HepG2 (cell line): ENCODE results near the gene NT5C. TPM values are rescaled to one million over a fixed set of nuclear protein-coding genes. Genes with fewer than 3 reads are reported as not detected.

Source experiments
- ELF1 ChIP-seq: sonication (generic); formaldehyde crosslinking; IDR thresholded peaks from 2 replicates; pipeline ENCODE4 v1.4.0; 2020; ENCODE audit warnings: missing genetic modification reagents
- IRX3 ChIP-seq: sonication (generic); formaldehyde crosslinking; IDR thresholded peaks from 2 replicates; pipeline ENCODE4 v1.8.1; 2023; ENCODE audit warnings: mild to moderate bottlenecking, low read depth, missing genetic modification reagents, borderline replicate concordance
- KLF11 ChIP-seq: IDR thresholded peaks from 2 replicates; pipeline ENCODE4 v1.6.1; 2016; ENCODE audit warnings: missing compliant biosample characterization
- KLF15 ChIP-seq: sonication (generic); formaldehyde crosslinking; IDR thresholded peaks from 2 replicates; pipeline ENCODE4 v1.8.1; 2023; ENCODE audit warnings: borderline replicate concordance, mild to moderate bottlenecking, inconsistent platforms, missing genetic modification reagents, mixed read lengths
- NCOR1 ChIP-seq: fragments of 200-600 bp; sonication (generic); IDR thresholded peaks from 2 replicates; pipeline ENCODE4 v1.7.0; 2017; ENCODE audit warnings: antibody characterized with exemption, low read length, borderline replicate concordance
- POLR2G ChIP-seq: fragments of 200-400 bp; formaldehyde crosslinking; IDR thresholded peaks from 2 replicates; pipeline ENCODE4 v1.6.1; 2018; ENCODE audit warnings: mild to moderate bottlenecking, low read depth, low read length, moderate library complexity
- PRPF4 ChIP-seq: fragments of 200-400 bp; formaldehyde crosslinking; IDR thresholded peaks from 2 replicates; pipeline ENCODE4 v1.6.1; 2016; ENCODE audit warnings: low read length, low read depth; ENCODE audit not compliant: poor library complexity, severe bottlenecking
- SKI ChIP-seq: fragments of 450-650 bp; IDR thresholded peaks from one replicate; pipeline ENCODE4 v1.6.1; 2018; ENCODE audit warnings: mild to moderate bottlenecking; ENCODE audit not compliant: partially characterized antibody
- SNRNP70 ChIP-seq: fragments of 200-400 bp; formaldehyde crosslinking; IDR thresholded peaks from 2 replicates; pipeline ENCODE4 v1.6.1; 2017; ENCODE audit warnings: mild to moderate bottlenecking, low read depth, low read length, moderate library complexity
- SRY ChIP-seq: sonication (generic); formaldehyde crosslinking; IDR thresholded peaks from 2 replicates; pipeline ENCODE4 v1.8.0; 2022; ENCODE audit warnings: mild to moderate bottlenecking, missing genetic modification reagents
- TCF7L2 ChIP-seq: IDR thresholded peaks from 2 replicates; pipeline ENCODE4 v1.6.1; 2011; ENCODE audit warnings: mild to moderate bottlenecking, low read depth, low read length, moderate library complexity
- U2AF1 ChIP-seq: fragments of 200-400 bp; formaldehyde crosslinking; optimal IDR thresholded peaks from 2 replicates; pipeline ENCODE3; 2017; ENCODE audit warnings: mild to moderate bottlenecking, low read depth, low read length
- ZNF331 ChIP-seq: sonication (generic); formaldehyde crosslinking; IDR thresholded peaks from 2 replicates; pipeline ENCODE4 v1.4.0; 2020; ENCODE audit warnings: missing genetic modification reagents
- ZNF557 ChIP-seq: sonication (generic); formaldehyde crosslinking; IDR thresholded peaks from 2 replicates; pipeline ENCODE4 v1.4.0; 2020; ENCODE audit warnings: missing genetic modification reagents
- ZNF75D ChIP-seq: sonication (generic); formaldehyde crosslinking; IDR thresholded peaks from 2 replicates; pipeline ENCODE4 v1.8.1; 2023; ENCODE audit warnings: missing genetic modification reagents, mild to moderate bottlenecking, borderline replicate concordance
- ZNF776 ChIP-seq: sonication (generic); formaldehyde crosslinking; IDR thresholded peaks from 2 replicates; pipeline ENCODE4 v1.4.0; 2020; ENCODE audit warnings: mild to moderate bottlenecking, missing genetic modification reagents
- polyA plus RNA-seq, 8 experiments: library from polyadenylated mRNA; depleted of rRNA in 3 of 8; stranded (reverse) in 7 of 8; unstranded in 1 of 8; fragments of >200 nt; fragmentation: Illumina TruSeq in 4 of 8; extraction: Trizol in 4 of 8; gene quantifications; 2 replicates each; pipeline versions ENCODE4 v1.2.1 to v1.2.3, GENCODE V29; 2011 to 2016; ENCODE audit warnings: low read depth in 4 of 8, missing spikeins in 1 of 8, mixed read lengths in 1 of 8; ENCODE audit not compliant: insufficient read depth in 1 of 8
- total RNA-seq, 5 experiments: library from RNA; depleted of rRNA; stranded (reverse); fragments of >200 nt; fragmentation: Illumina TruSeq; extraction: Trizol; gene quantifications; 2 replicates each; pipeline ENCODE4 v1.2.3, GENCODE V29; 2016; ENCODE audit warnings: low read depth in 1 of 5
- TF ChIP-seq, protein P1 (sequence below): sonication (generic); formaldehyde crosslinking; IDR thresholded peaks from 2 replicates; pipeline ENCODE4 v1.4.0; 2020; ENCODE audit warnings: missing genetic modification reagents
- TF ChIP-seq, protein P2 (sequence below): conservative IDR thresholded peaks from 2 replicates; pipeline ENCODE4 v1.6.1; 2018; ENCODE audit warnings: missing genetic modification reagents
- TF ChIP-seq, protein P3 (sequence below): IDR thresholded peaks from 2 replicates; pipeline ENCODE4 v1.6.1; 2018; ENCODE audit warnings: missing genetic modification reagents
- TF ChIP-seq, protein P4 (sequence below): fragments of 450-650 bp; IDR thresholded peaks from 2 replicates; pipeline ENCODE4 v1.6.1; 2017
- TF ChIP-seq, protein P5 (sequence below): sonication (generic); formaldehyde crosslinking; IDR thresholded peaks from 2 replicates; pipeline ENCODE4 v1.4.0; 2020; ENCODE audit warnings: missing genetic modification reagents
- TF ChIP-seq, protein P6 (sequence below): sonication (generic); formaldehyde crosslinking; IDR thresholded peaks from 2 replicates; pipeline ENCODE4 v1.4.0; 2020; ENCODE audit warnings: missing genetic modification reagents, borderline replicate concordance

The NT5C gene
- total and polyA plus RNA-seq, 2 of the 13 experiments (the other 11 are each of a cell fraction or from before 2014, with no cell fraction given) = 42.8 to 48.6 TPM

DNA sequence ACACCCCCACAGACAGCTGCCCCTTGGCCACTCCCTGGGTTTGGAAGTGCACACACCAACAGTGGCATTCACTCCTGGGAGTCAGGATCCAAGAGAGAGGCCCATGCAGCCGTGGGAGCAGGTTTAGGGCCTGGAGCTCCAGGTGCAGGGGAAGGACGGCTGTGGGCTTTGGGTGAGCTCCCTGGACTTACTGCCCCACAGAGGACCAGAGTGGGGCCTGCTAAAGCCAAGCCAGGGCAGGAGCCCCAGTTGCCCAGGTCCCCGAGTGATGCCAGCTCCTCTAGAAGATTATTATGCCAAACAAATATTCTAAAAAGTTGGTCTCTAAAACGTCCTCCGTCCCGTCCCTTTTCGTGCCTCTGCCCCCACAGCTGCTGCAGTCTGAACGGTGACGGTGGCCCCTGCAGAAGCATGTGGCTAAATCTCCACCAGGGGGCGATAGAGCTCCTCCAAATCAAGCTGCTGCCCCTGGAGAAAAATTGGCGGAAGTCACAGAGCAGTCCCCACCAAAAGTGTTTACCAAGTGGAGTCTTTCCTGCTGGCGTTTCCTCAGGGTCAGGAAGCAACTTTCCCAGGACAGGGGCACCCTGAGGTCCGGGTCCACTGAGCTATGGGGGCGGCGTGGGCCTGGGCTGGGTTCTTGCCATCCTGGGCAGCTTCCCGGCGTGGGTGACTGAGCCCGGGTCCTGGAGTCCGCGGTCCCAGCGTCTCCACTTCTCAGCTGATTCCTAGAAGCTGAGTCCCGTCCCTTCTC lies 17.6 kb downstream of the NT5C start (continued):
- peak; percentile 81 for TF ChIP-seq ELF1 (CRISPR knock-in tag)
- no peak for TF ChIP-seq KLF15 (CRISPR knock-in tag)
- TF ChIP-seq NCOR1 = no peak
- TF ChIP-seq ZNF331 (CRISPR knock-in tag) = 0 out of 2 replicates have a peak, but pooled peaks have one; percentile 26
- TF ChIP-seq, protein P1, sequence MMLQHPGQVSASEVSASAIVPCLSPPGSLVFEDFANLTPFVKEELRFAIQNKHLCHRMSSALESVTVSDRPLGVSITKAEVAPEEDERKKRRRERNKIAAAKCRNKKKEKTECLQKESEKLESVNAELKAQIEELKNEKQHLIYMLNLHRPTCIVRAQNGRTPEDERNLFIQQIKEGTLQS (CRISPR knock-in tag) = no peak
- TF ChIP-seq, protein P2, sequence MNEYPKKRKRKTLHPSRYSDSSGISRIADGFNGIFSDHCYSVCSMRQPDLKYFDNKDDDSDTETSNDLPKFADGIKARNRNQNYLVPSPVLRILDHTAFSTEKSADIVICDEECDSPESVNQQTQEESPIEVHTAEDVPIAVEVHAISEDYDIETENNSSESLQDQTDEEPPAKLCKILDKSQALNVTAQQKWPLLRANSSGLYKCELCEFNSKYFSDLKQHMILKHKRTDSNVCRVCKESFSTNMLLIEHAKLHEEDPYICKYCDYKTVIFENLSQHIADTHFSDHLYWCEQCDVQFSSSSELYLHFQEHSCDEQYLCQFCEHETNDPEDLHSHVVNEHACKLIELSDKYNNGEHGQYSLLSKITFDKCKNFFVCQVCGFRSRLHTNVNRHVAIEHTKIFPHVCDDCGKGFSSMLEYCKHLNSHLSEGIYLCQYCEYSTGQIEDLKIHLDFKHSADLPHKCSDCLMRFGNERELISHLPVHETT (CRISPR knock-in tag) = peak; percentile 63; the same call in 1 of the 2 replicates
- TF ChIP-seq SKI = peak; percentile 12
- TF ChIP-seq, protein P3, sequence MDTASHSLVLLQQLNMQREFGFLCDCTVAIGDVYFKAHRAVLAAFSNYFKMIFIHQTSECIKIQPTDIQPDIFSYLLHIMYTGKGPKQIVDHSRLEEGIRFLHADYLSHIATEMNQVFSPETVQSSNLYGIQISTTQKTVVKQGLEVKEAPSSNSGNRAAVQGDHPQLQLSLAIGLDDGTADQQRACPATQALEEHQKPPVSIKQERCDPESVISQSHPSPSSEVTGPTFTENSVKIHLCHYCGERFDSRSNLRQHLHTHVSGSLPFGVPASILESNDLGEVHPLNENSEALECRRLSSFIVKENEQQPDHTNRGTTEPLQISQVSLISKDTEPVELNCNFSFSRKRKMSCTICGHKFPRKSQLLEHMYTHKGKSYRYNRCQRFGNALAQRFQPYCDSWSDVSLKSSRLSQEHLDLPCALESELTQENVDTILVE (CRISPR knock-in tag) = peak; percentile 44; the same call in 1 of the 2 replicates
- TF ChIP-seq U2AF1 = no peak
- TF ChIP-seq, protein P4, sequence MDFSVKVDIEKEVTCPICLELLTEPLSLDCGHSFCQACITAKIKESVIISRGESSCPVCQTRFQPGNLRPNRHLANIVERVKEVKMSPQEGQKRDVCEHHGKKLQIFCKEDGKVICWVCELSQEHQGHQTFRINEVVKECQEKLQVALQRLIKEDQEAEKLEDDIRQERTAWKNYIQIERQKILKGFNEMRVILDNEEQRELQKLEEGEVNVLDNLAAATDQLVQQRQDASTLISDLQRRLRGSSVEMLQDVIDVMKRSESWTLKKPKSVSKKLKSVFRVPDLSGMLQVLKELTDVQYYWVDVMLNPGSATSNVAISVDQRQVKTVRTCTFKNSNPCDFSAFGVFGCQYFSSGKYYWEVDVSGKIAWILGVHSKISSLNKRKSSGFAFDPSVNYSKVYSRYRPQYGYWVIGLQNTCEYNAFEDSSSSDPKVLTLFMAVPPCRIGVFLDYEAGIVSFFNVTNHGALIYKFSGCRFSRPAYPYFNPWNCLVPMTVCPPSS = no peak
- TF ChIP-seq ZNF776 (CRISPR knock-in tag) = no peak
- TF ChIP-seq SNRNP70 = no peak
- TF ChIP-seq ZNF75D (CRISPR knock-in tag) = no peak
- TF ChIP-seq ZNF557 (CRISPR knock-in tag) = no peak
- no peak for TF ChIP-seq IRX3 (CRISPR knock-in tag)
- no peak for TF ChIP-seq POLR2G
- 0 out of 2 replicates have a peak, but pooled peaks have one; percentile 58 for TF ChIP-seq KLF11 (CRISPR knock-in tag)
- TF ChIP-seq, protein P5, sequence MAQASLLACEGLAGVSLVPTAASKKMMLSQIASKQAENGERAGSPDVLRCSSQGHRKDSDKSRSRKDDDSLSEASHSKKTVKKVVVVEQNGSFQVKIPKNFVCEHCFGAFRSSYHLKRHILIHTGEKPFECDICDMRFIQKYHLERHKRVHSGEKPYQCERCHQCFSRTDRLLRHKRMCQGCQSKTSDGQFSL (CRISPR knock-in tag) = no peak
- TF ChIP-seq, protein P6, sequence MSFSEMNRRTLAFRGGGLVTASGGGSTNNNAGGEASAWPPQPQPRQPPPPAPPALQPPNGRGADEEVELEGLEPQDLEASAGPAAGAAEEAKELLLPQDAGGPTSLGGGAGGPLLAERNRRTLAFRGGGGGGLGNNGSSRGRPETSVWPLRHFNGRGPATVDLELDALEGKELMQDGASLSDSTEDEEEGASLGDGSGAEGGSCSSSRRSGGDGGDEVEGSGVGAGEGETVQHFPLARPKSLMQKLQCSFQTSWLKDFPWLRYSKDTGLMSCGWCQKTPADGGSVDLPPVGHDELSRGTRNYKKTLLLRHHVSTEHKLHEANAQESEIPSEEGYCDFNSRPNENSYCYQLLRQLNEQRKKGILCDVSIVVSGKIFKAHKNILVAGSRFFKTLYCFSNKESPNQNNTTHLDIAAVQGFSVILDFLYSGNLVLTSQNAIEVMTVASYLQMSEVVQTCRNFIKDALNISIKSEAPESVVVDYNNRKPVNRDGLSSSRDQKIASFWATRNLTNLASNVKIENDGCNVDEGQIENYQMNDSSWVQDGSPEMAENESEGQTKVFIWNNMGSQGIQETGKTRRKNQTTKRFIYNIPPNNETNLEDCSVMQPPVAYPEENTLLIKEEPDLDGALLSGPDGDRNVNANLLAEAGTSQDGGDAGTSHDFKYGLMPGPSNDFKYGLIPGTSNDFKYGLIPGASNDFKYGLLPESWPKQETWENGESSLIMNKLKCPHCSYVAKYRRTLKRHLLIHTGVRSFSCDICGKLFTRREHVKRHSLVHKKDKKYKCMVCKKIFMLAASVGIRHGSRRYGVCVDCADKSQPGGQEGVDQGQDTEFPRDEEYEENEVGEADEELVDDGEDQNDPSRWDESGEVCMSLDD (CRISPR knock-in tag) = no peak
- TF ChIP-seq SRY = peak; percentile 76; the same call in 1 of the 2 replicates
- TF ChIP-seq TCF7L2 = no peak
- TF ChIP-seq PRPF4 = no peak
